Measurements from ENCODE around the gene PLEKHH2.

DNA sequence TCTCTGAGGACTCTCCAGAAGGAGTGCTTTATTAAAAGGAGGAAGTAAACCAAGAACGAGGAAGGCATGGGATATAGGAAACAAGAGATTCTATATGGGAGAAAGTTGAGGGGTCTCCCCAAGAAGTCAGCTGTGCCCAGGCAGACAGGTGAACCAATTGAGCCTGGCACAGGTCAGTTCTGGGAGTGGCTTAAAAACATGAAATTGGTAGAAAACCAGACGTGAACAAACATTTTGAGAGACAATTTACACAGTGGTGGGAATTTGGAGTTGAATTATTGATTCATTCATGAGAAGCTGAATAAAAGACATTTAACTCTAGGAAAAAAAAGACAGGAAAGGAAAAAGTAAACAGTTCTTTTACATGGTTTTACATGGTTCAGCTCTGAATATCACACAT, 16.4 kb downstream of the PLEKHH2 start:
- TF ChIP-seq CTCF (IDR thresholded peaks at IDR 0.05) (no peak), POLR2A (IDR thresholded peaks at IDR 0.05) (no peak)

All from Peyer's patch (tissue), 4 donors.